ENCODE results near the gene ALDH1A3.

DNA sequence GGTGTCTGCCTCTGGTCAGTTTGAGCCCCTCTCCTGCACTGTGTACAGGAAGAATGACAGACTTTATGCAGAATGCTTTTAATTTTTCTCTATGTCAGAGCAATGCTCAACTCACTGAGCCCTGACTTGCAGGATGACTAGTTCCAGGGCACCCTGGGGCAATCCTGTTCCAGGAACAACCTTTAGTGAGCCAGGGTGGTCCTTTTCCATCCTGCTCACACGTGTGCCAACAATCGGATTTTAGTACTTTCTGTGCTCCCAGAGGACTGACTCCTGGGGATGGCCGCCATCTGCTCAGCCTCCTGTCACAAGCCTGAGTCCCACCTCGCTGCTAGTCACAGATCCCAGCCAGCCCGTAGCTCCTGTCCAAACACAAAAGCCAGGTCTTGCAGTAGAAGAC is 48.2 kb upstream of the ALDH1A3 start:
- TF ChIP-seq EP300 (IDR thresholded peaks at IDR 0.05; ENCODE audit: low read depth) (no peak), POLR2A (IDR thresholded peaks at IDR 0.05) (no peak), POLR2AphosphoS5 (IDR thresholded peaks at IDR 0.05) (no peak)
- TF ChIP-seq, protein P1, sequence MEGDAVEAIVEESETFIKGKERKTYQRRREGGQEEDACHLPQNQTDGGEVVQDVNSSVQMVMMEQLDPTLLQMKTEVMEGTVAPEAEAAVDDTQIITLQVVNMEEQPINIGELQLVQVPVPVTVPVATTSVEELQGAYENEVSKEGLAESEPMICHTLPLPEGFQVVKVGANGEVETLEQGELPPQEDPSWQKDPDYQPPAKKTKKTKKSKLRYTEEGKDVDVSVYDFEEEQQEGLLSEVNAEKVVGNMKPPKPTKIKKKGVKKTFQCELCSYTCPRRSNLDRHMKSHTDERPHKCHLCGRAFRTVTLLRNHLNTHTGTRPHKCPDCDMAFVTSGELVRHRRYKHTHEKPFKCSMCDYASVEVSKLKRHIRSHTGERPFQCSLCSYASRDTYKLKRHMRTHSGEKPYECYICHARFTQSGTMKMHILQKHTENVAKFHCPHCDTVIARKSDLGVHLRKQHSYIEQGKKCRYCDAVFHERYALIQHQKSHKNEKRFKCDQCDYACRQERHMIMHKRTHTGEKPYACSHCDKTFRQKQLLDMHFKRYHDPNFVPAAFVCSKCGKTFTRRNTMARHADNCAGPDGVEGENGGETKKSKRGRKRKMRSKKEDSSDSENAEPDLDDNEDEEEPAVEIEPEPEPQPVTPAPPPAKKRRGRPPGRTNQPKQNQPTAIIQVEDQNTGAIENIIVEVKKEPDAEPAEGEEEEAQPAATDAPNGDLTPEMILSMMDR (IDR thresholded peaks at IDR 0.05) = no peak
